HepG2 (cell line): ENCODE measurements around the gene PTRH2.

Experiments used
- FOXA3 ChIP-seq: IDR thresholded peaks from 2 replicates; pipeline ENCODE4 v1.6.1; 2016; ENCODE audit warnings: missing genetic modification reagents, missing compliant biosample characterization
- HNRNPH1 ChIP-seq: fragments of 200-400 bp; formaldehyde crosslinking; optimal IDR thresholded peaks from 2 replicates; pipeline ENCODE3; 2017; ENCODE audit warnings: mild to moderate bottlenecking, low read depth, low read length
- SP2 ChIP-seq: sonication (generic); formaldehyde crosslinking; IDR thresholded peaks from 2 replicates; pipeline ENCODE4 v1.5.1; 2020; ENCODE audit warnings: mild to moderate bottlenecking, missing genetic modification reagents

GRCh38 chr17:59748591-59748990 lies 41.4 kb upstream of the PTRH2 start:
- no peak for TF ChIP-seq SP2
- TF ChIP-seq FOXA3 (CRISPR knock-in tag), result no peak
- no peak for TF ChIP-seq HNRNPH1
